ENCODE measurements around the gene MRAS.

DNA sequence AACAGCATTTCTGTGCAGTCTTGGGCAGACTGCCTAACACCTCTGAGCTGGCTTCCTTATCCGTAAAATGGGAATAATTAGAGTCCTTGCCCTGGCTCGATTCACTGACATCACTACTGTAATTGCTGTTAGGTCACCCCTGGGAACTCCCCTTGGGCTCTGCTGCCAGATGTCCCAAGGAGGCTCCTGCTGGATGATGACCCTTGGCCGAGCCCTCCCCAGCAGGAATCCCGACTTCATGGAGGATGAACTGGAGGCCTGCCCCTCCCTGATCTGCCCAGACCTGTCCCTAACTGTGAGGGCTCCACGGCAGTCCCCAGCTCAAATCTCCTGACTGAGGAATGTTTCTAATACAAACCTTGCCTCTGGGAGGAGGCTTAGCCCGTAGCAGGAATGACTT lies 104.1 kb downstream of the MRAS start:
- TF ChIP-seq, protein P1, sequence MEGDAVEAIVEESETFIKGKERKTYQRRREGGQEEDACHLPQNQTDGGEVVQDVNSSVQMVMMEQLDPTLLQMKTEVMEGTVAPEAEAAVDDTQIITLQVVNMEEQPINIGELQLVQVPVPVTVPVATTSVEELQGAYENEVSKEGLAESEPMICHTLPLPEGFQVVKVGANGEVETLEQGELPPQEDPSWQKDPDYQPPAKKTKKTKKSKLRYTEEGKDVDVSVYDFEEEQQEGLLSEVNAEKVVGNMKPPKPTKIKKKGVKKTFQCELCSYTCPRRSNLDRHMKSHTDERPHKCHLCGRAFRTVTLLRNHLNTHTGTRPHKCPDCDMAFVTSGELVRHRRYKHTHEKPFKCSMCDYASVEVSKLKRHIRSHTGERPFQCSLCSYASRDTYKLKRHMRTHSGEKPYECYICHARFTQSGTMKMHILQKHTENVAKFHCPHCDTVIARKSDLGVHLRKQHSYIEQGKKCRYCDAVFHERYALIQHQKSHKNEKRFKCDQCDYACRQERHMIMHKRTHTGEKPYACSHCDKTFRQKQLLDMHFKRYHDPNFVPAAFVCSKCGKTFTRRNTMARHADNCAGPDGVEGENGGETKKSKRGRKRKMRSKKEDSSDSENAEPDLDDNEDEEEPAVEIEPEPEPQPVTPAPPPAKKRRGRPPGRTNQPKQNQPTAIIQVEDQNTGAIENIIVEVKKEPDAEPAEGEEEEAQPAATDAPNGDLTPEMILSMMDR (IDR thresholded peaks at IDR 0.05; ENCODE audit: poor library complexity): no peak
- TF ChIP-seq EZH2phosphoT487 (IDR thresholded peaks at IDR 0.05; ENCODE audit: low read depth, severe bottlenecking, unreplicated experiment): no peak
